ENCODE measurements around the gene DUOX1. TPM values are rescaled to one million over a fixed set of nuclear protein-coding genes. Genes with fewer than 3 reads are reported as not detected.

DUOX1 gene
- total and polyA plus RNA-seq, 11 donors, result 0.11 to 1.6 (median 0.52) TPM

- 63 to 81% (median 66%) methylated on average over 1 of the region's 1 CpG for WGBS, 4 donors
- DNase-seq, result no peak
- Histone ChIP-seq H3K27me3 (peaks cover 0 to 8% (median 0%) of the 10 kb centered on the region in 9 donors), H3K9me3 (no peaks in the 10 kb centered on the region), H3K36me3 (no peaks in the 10 kb centered on the region), H3K4me1 (no peaks in the 10 kb centered on the region), H3K4me3 (no peak overlapping the region), H3K27ac (no peak overlapping the region)
- no peak for ATAC-seq
- intact Hi-C loops (cut with DNase I), result no loop called here
- TF ChIP-seq POLR2A (IDR thresholded peaks at IDR 0.05) (no peak), CTCF (IDR thresholded peaks at IDR 0.05) (no peak)
These were observed 42.3 kb upstream of the DUOX1 start for GRCh38 chr15:45087513-45087912.

GRCh38 chr15:45088801-45089711, 40.7 kb upstream of the DUOX1 start:
- TF ChIP-seq CTCF (IDR thresholded peaks at IDR 0.05), result no peak
- no peak for TF ChIP-seq POLR2A (IDR thresholded peaks at IDR 0.05)
- WGBS, 4 donors, result 74 to 84% (median 82%) methylated on average over 10 of the region's 10 CpGs
- no peak for ATAC-seq

DNA sequence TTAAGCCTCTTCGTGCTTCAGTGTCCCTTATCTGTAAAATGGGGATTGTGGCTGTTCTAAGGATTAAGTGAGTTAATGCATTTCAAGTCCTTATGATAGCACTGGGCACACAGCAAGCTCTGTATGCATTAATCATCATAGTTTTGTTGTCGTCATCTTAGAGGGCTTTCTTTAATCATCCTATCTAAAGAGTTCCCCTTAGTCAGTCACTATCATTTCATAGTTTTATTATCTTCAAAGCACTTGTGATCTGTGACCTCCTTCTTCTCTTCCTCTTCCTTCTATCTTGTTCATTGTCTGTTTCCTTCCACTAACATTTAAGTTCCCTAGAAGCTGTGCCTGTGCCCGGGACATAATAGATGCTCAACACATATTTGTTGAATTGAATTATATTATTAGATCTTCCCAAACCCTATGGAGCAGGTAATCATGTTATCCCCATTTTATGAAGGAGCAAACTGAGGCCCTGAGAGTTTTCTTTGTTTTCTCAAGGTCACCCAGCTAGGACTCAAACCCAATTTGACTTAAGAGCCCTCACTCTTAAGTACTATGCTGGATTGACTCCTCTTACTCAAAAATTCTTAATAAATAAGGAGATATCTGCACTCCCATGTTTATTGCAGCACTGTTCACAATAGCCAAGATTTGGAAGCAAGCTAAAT, 40.0 kb upstream of the DUOX1 start:
- ATAC-seq (no peak), DNase-seq (no peak)
- Histone ChIP-seq H3K36me3 (no peaks in the 10 kb centered on the region), H3K9me3 (no peaks in the 10 kb centered on the region), H3K4me1 (no peaks in the 10 kb centered on the region), H3K27ac (no peak overlapping the region), H3K27me3 (peaks cover 0 to 8% (median 0%) of the 10 kb centered on the region in 9 donors), H3K4me3 (no peak overlapping the region)
- intact Hi-C loops (cut with DNase I), result no loop called here
- 39 to 49% (median 46%) methylated on average over 3 of the region's 3 CpGs for WGBS, 4 donors
- TF ChIP-seq POLR2A (IDR thresholded peaks at IDR 0.05), result no peak
- no peak for TF ChIP-seq CTCF (IDR thresholded peaks at IDR 0.05)

More at GRCh38 chr15:45088801-45089711, 40.7 kb upstream of the DUOX1 start:
- H3K4me3 ChIP-seq, result no peak overlapping the region
- intact Hi-C loops (cut with DNase I), result no loop called here
- H3K27ac ChIP-seq, result no peak overlapping the region
- H3K36me3 ChIP-seq, result no peaks in the 10 kb centered on the region
- peaks cover 0 to 8% (median 0%) of the 10 kb centered on the region in 9 donors for H3K27me3 ChIP-seq
- H3K4me1 ChIP-seq, result no peaks in the 10 kb centered on the region
- no peaks in the 10 kb centered on the region for H3K9me3 ChIP-seq
- no peak for DNase-seq

GRCh38 chr15:45091161-45091560, 38.6 kb upstream of the DUOX1 start:
- Histone ChIP-seq H3K4me1 (no peaks in the 10 kb centered on the region), H3K27ac (no peak overlapping the region), H3K4me3 (no peak overlapping the region), H3K9me3 (no peaks in the 10 kb centered on the region), H3K36me3 (no peaks in the 10 kb centered on the region), H3K27me3 (peaks cover 0 to 8% (median 0%) of the 10 kb centered on the region in 9 donors)
- WGBS, 4 donors, result 56 to 67% (median 61%) methylated on average over 7 of the region's 7 CpGs
- intact Hi-C loops (cut with DNase I), result no loop called here
- DNase-seq (no peak), ATAC-seq (no peak)
- no peak for TF ChIP-seq POLR2A (IDR thresholded peaks at IDR 0.05)
- TF ChIP-seq CTCF (IDR thresholded peaks at IDR 0.05), result no peak
